Mucosa of rectum (tissue), 2 donors: ENCODE data around the gene FAM149A.

Experiments used
- H3K27ac ChIP-seq, 2 donors: one replicate each; pipeline ENCODE4 v1.7.0; 2013; ENCODE audit warnings: inconsistent platforms in 2 of 2, low read depth in 2 of 2, low read length in 2 of 2
- H3K27me3 ChIP-seq, 2 donors: one replicate each; pipeline ENCODE4 v1.7.0; 2013; ENCODE audit warnings: low read length in 2 of 2; ENCODE audit not compliant: control insufficient read depth in 2 of 2, insufficient read depth in 2 of 2
- H3K36me3 ChIP-seq, 2 donors: one replicate each; pipeline ENCODE4 v1.7.0; 2013; ENCODE audit warnings: low read length in 2 of 2; ENCODE audit not compliant: control insufficient read depth in 2 of 2, insufficient read depth in 2 of 2
- H3K4me1 ChIP-seq, 2 donors: one replicate each; pipeline ENCODE4 v1.7.0; 2013; ENCODE audit warnings: low read length in 2 of 2, mild to moderate bottlenecking in 1 of 2; ENCODE audit not compliant: control insufficient read depth in 2 of 2, insufficient read depth in 2 of 2
- H3K4me3 ChIP-seq, 2 donors: one replicate each; pipeline ENCODE4 v1.7.0; 2013; ENCODE audit warnings: low read length in 2 of 2
- H3K9ac ChIP-seq, 2 donors: one replicate each; pipeline ENCODE4 v1.7.0; 2013; ENCODE audit warnings: low read length in 2 of 2, low read depth in 1 of 2, mild to moderate bottlenecking in 1 of 2
- H3K9me3 ChIP-seq, 2 donors: one replicate each; pipeline ENCODE4 v1.7.0; 2013; ENCODE audit warnings: low read length in 2 of 2; ENCODE audit not compliant: control insufficient read depth in 2 of 2
- donor health status: healthy.
- donor health status: Normal muscosa, but diverticular disease.

The FAM149A gene

DNA sequence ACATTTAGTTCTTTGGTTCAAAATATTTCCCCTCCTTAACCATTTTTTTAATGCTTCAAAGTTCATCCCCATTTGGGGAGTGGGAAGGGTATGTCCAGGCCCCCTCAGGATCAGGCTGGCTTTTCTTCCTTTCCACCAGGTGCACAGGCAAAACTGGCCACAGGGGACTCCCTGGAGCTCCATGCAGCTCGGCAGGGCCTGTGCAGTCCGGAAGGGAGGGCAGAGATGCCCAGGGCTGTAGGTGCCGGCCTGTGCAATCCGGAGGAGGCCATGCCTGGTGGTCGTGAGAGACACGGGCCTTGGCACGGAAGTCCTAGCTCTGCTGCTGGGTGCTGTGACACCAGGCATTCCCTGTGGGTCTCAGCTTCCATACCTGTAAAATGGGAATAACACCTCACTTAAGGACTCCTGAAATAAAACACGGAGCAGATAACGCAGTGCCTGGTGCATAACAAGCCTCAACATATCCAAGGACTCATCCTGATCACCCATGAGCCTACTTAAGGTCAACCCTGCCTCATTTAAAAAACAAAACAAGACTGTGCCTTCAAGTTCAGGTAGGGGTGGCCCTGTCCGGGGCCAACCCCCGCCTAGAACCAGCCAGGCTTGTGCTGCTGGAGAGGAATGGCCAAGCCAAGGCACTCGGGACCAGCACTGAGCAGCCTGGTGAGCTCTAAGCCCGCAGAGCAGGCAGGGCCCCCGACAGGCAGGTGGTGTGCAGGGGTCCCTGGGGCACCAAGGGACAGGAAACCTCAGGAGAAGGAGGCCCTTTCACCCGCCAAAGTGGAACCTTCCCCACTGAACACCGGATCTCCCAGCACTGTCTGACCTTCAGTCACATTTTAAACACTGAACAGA, 65.7 kb downstream of the FAM149A start:
- H3K9ac ChIP-seq = no peak overlapping the region
- H3K27me3 ChIP-seq = no peaks in the 10 kb centered on the region
- no peaks in the 10 kb centered on the region for H3K9me3 ChIP-seq
- H3K36me3 ChIP-seq = peaks cover 0 to 5% of the 10 kb centered on the region in 2 donors
- no peak overlapping the region for H3K4me3 ChIP-seq
- no peaks in the 10 kb centered on the region for H3K4me1 ChIP-seq
- no peak overlapping the region for H3K27ac ChIP-seq

DNA sequence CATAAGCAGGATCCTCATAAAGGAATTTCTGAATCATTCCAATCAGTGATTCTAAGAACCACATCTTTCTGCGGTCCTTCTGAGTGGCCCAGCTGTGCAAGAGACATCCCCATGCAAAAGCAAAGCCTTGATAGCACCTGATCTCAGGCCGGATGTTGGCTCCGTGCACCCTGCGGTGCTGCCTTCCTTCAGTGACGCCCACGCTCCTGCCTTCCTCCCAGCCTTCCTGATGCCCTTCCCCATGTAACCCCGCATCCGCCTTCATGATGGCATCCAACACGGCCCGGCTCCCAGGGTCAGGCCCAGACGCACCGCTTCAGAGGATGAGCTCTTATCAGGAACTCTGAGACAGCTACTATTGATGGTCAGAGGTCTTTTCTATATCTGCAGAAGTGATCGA, 66.5 kb downstream of the FAM149A start:
- Histone ChIP-seq H3K36me3 (peaks cover 0 to 3% of the 10 kb centered on the region in 2 donors), H3K27me3 (no peaks in the 10 kb centered on the region), H3K9me3 (no peaks in the 10 kb centered on the region), H3K4me1 (no peaks in the 10 kb centered on the region), H3K4me3 (no peak overlapping the region), H3K9ac (no peak overlapping the region), H3K27ac (no peak overlapping the region)

DNA sequence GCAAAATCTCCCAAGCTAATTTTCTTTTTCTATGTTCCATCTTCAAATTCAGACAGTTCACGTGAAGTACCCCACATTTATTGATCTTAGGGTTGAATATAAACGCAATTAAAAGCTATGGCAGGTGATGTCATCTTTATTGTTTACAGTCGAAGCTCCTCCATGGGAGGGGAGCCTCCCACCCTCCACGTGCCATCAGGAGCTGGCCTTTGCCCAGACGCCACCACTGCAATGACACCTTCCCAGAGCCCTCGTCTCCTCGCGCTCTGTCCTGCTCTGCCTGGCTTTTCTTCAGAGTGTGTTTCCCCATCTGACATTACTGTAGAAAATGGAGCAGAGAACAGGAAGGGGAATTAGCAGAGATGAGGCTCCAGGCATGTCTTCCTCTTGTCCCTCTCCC, 68.0 kb downstream of the FAM149A start:
- Histone ChIP-seq H3K4me1 (no peaks in the 10 kb centered on the region), H3K36me3 (peaks cover 0 to 2% of the 10 kb centered on the region in 2 donors), H3K27ac (no peak overlapping the region), H3K27me3 (no peaks in the 10 kb centered on the region), H3K9ac (no peak overlapping the region), H3K4me3 (no peak overlapping the region), H3K9me3 (no peaks in the 10 kb centered on the region)

DNA sequence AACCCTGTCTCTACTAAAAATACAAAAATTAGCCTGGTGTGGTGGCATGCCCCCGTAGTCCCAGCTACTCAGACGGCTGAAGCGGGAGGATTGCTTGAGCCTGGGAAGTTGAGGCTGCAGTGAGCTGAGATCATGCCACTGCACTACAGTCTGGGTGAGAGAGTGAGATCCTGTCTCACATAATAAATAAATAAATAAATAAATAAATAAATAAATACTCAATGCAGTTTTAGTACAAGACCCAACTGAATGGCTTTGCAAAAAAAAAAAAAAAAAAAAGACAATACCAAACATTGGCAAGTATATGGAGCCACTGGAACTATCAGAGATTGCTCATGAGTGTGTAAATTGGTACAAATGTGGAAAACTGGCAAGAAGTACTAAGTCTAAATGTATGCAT, 83.6 kb downstream of the FAM149A start:
- H3K4me1 ChIP-seq = peaks cover 14 to 15% of the 10 kb centered on the region in 2 donors
- no peak overlapping the region for H3K4me3 ChIP-seq
- H3K9ac ChIP-seq = no peak overlapping the region
- H3K27ac ChIP-seq = no peak overlapping the region
- H3K36me3 ChIP-seq = no peaks in the 10 kb centered on the region
- H3K9me3 ChIP-seq = no peaks in the 10 kb centered on the region
- H3K27me3 ChIP-seq = no peaks in the 10 kb centered on the region

DNA sequence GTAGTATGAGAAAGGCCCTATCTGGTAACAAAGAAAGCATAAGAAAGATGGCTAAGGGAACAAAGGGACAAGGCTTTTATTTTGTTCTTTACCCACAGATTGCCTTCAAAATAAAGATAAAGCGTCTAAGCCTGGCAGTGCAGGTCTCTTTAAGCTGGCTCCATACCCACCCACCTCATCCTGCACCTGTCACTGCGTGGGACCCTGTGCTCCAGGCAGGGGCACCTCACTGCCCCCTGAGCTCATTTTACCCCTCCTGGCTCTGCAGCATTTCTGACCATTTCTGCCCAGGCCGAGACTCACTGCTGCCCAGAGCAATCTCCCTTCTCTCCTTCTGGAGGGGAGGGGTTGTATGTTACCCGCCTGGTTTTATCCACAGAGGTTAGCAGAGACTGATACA, 85.2 kb downstream of the FAM149A start:
- H3K9me3 ChIP-seq = no peaks in the 10 kb centered on the region
- H3K4me1 ChIP-seq = peaks cover 14 to 15% of the 10 kb centered on the region in 2 donors
- no peaks in the 10 kb centered on the region for H3K36me3 ChIP-seq
- H3K4me3 ChIP-seq = no peak overlapping the region
- peak overlapping the region in 1 of 2 donors; percentile 5 for H3K9ac ChIP-seq
- H3K27me3 ChIP-seq = no peaks in the 10 kb centered on the region
- H3K27ac ChIP-seq = peak overlapping the region; percentile 32 to 98

DNA sequence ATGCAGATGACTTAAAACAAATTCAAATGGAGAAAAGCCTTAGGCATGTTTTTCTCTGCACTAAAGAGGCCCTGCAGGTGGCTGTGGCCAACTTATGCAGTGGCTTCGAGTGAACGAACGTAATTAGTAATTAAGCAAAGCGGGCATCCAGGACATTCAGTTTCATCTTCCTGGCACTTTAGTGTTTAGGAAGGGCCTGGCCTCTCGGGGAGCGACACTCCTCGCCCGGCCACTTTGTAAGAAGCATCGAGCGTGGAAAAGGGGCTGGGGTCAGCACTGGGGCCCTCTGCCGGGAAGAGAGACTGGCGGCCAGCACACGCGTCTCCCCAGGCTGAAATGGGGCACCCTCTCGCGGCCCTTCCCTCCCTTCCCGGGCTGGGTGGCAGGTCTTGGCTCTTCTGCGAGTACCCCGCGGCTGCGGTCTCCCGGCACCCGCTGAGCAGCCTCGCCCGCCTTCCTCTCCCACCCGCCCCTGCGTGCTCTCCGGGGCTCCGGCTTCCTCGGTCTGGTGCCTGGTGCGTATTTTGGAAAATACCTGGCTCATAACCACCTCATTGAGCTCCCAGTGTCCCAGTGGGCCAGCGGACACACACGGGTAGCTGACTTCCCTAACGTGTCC, 86.2 kb downstream of the FAM149A start:
- Histone ChIP-seq H3K27me3 (no peaks in the 10 kb centered on the region), H3K9ac (peak overlapping the region; percentile 90 to 93), H3K36me3 (peaks cover 4 to 7% of the 10 kb centered on the region in 2 donors), H3K4me3 (peak overlapping the region; percentile 93 to 95), H3K27ac (peak overlapping the region; percentile 97 to 98), H3K4me1 (peaks cover 14 to 15% of the 10 kb centered on the region in 2 donors), H3K9me3 (no peaks in the 10 kb centered on the region)

DNA sequence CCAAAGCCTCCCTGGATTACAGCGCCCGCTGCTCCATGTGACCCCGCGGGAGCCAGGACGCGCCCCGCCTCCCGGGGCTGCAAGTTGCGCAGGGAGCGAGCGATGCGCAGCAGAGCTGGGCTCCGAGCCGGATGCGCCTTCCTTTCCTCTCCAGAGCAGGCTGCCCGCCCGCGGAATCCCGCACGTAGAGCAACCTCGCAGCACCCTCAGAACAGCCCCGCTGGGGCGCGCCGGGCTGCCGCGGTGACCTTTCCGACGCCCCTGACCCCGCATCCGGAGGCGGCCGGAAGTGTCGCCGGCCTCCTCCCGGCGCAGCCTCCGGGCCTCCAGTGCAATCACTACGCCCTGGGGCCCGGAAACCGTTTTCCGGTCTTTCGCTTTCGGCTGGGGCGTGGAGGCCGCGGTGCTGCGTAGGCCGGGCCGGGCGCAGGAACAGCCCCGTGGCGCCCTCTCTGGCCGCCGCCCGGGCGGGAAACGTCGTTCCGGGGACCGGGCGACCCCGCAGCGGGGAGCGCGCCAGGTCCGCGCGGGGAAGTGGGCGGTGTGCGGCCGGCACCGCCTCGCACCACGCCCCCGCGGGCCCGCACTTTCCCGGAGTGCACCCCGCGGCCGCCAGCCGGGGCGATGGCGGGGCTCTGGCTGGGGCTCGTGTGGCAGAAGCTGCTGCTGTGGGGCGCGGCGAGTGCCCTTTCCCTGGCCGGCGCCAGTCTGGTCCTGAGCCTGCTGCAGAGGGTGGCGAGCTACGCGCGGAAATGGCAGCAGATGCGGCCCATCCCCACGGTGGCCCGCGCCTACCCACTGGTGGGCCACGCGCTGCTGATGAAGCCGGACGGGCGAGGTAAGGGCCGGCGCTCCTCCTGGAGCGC, 86.9 kb downstream of the FAM149A start, which contains the start of gene CYP4V2:
Gene CYP4V2 (plus strand): TSS at position 368 of the 866 bp plus-strand sequence. CDS start 257 bp downstream, at position 625.
- Histone ChIP-seq H3K27ac (peak within 1 kb of the TSS; percentile 97 to 98), H3K9ac (peak within 1 kb of the TSS; percentile 93 to 98), H3K9me3 (no peaks in the 10 kb centered on the region), H3K4me3 (peak within 1 kb of the TSS; percentile 93 to 95), H3K27me3 (no peaks in the 10 kb centered on the region), H3K4me1 (peaks cover 14 to 15% of the 10 kb centered on the region in 2 donors), H3K36me3 (peaks cover 5 to 11% of the 10 kb centered on the region in 2 donors)

DNA sequence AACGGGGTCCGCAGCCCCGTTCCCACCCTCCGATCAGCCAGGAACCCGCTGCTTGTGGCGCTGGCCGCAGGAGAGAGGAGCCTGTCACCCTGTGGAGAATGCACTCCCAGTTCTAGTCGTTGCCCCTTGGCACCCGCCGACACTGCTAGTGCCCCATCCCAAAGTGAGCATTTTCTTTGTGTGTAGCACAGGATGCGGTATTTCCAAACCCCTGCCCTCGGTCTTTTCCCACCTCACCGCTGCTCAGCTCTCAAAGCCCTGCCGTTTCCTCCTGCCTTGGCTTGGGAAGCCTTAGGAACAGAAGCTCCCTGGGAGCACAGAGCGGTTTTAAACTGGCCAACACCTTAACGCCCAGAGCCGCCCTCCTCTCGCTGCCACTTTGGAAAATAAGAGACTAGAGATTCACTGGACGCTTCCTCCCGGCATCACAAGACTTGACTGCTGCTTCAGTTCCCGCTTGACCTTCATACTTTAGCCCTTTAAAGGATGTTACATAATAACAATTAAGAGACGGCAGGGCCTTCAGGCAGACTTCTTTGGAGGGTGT, 87.6 kb downstream of the FAM149A start:
- no peaks in the 10 kb centered on the region for H3K27me3 ChIP-seq
- peak overlapping the region; percentile 93 to 98 for H3K9ac ChIP-seq
- H3K9me3 ChIP-seq = no peaks in the 10 kb centered on the region
- peaks cover 14 to 15% of the 10 kb centered on the region in 2 donors for H3K4me1 ChIP-seq
- H3K36me3 ChIP-seq = peaks cover 7 to 11% of the 10 kb centered on the region in 2 donors
- H3K27ac ChIP-seq = peak overlapping the region; percentile 97 to 98
- H3K4me3 ChIP-seq = peak overlapping the region; percentile 93 to 95

DNA sequence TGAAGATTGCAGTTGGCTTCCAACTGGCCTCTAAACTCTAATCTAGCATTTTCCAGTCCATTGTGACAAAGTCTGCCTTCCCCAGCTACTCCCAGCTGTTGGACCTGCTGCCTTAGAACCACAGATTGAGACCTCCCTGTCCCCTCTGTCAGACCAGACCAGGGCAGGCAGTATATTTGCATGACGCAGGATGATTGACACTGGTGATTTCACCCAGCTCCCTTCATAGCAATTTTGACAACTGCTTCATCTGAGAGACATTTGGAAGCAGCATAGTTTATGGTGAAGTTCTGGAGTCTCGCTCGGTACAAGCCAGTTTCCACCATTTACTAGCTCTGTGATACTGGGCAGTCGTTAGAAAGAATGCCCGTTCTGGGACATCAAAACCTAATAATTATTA, 89.3 kb downstream of the FAM149A start:
- no peaks in the 10 kb centered on the region for H3K27me3 ChIP-seq
- H3K27ac ChIP-seq = no peak overlapping the region
- H3K9me3 ChIP-seq = no peaks in the 10 kb centered on the region
- peaks cover 14 to 15% of the 10 kb centered on the region in 2 donors for H3K4me1 ChIP-seq
- H3K4me3 ChIP-seq = no peak overlapping the region
- H3K9ac ChIP-seq = no peak overlapping the region
- H3K36me3 ChIP-seq = peaks cover 11 to 15% of the 10 kb centered on the region in 2 donors
